A673 (cell line): Measurements from ENCODE around the gene CEP164. TPM values are rescaled to one million over a fixed set of nuclear protein-coding genes. Genes with fewer than 3 reads are reported as not detected.

Source experiments
- BruUV-seq: library from RNA; stranded (reverse); fragments of 400-500 nt; replicated peaks from 2 replicates; lab custom pipeline; 2021; lab: Mats Ljungman, UMichigan
- CTCF ChIA-PET: fragments of 300-600 bp; sonication (Branson Sonifier 250); formaldehyde crosslinking; loops from one replicate; lab custom pipeline; 2022; ENCODE audit warnings: antibody characterized with exemption; lab: Charles Lee
- POLR2A ChIA-PET: fragments of 300-600 bp; sonication (Branson Sonifier 250); formaldehyde crosslinking; loops from one replicate; lab custom pipeline; 2022; ENCODE audit warnings: antibody characterized with exemption; ENCODE audit not compliant: low non-redundant PET; lab: Charles Lee
- DNase-seq: peaks from one replicate; pipeline ENCODE4 v3.0.0-alpha.2; 2015; ENCODE audit warnings: low spot score
- H3K27ac ChIP-seq: fragments of 200-600 bp; sonication (generic); 2 replicates; pipeline ENCODE4 v1.5.1; 2016; ENCODE audit warnings: mixed run types, low read depth, mild to moderate bottlenecking, mixed read lengths, antibody characterized with exemption, low read length; ENCODE audit not compliant: poor library complexity, severe bottlenecking
- H3K27me3 ChIP-seq: fragments of 200-600 bp; sonication (generic); replicated peaks from 2 replicates; pipeline ENCODE4 v1.6.1; 2017; ENCODE audit warnings: mixed run types, low read depth, mild to moderate bottlenecking, mixed read lengths, antibody characterized with exemption, low read length; ENCODE audit not compliant: insufficient read depth, poor library complexity
- H3K36me3 ChIP-seq: fragments of 200-600 bp; sonication (generic); 2 replicates; pipeline ENCODE4 v1.6.1; 2016; ENCODE audit warnings: mixed run types, mild to moderate bottlenecking, mixed read lengths, antibody characterized with exemption, low read length; ENCODE audit not compliant: insufficient read depth, poor library complexity, severe bottlenecking
- H3K4me1 ChIP-seq: fragments of 200-600 bp; sonication (generic); 2 replicates; pipeline ENCODE4 v1.6.1; 2017; ENCODE audit warnings: mixed run types, mild to moderate bottlenecking, mixed read lengths, antibody characterized with exemption, low read length; ENCODE audit not compliant: insufficient read depth, poor library complexity, severe bottlenecking
- H3K4me3 ChIP-seq: fragments of 200-600 bp; sonication (generic); 2 replicates; pipeline ENCODE4 v1.5.1; 2016; ENCODE audit warnings: low read depth, mixed run types, mild to moderate bottlenecking, mixed read lengths, low read length; ENCODE audit not compliant: poor library complexity, severe bottlenecking
- H3K9me3 ChIP-seq: fragments of 200-600 bp; sonication (generic); 2 replicates; pipeline ENCODE4 v1.6.1; 2016; ENCODE audit warnings: mixed run types, low read depth, mild to moderate bottlenecking, mixed read lengths, antibody characterized with exemption, low read length; ENCODE audit not compliant: poor library complexity, severe bottlenecking
- EZH2 ChIP-seq: fragments of 200-600 bp; sonication (generic); IDR thresholded peaks from 2 replicates; pipeline ENCODE4 v1.6.1; 2017; ENCODE audit warnings: borderline replicate concordance, low read depth, mild to moderate bottlenecking, mixed read lengths, antibody characterized with exemption, low read length; ENCODE audit not compliant: poor library complexity, severe bottlenecking
- intact Hi-C: fragments of 100-400 bp; cut with micrococcal nuclease; formaldehyde crosslinking; loops from one replicate; pipeline ENCODE4 v1.10.0; 2022; ENCODE audit not compliant: unreplicated experiment
- total RNA-seq: library from RNA; stranded (reverse); gene quantifications from 2 replicates; pipeline ENCODE4 v1.2.3, GENCODE V29; 2021
- TF ChIP-seq, protein P1 (sequence below): fragments of 300-800, 200-600 bp; sonication (generic); conservative IDR thresholded peaks from 2 replicates; pipeline ENCODE4 v1.5.1; 2017; ENCODE audit warnings: low read depth, mild to moderate bottlenecking, antibody characterized with exemption, low read length, moderate library complexity, mixed read lengths

Gene CEP164
- total RNA-seq, 1 experiment from 2014 or later: 39.4 TPM

DNA sequence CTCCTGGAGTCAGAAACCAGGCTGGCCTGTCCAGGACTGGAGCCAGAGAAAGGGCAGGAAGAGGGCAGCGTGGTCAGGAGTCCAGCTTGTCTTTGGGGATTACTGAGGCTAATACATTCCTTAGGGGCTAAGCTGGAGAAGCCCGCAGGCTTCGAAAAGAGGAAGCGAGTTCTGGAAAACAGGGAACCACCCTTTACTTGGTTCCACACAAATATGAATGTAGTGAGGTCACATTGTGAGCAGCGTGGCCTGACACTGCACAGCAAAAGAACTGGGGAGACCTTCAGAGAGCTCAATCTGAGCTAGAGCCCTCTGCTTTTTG lies 132.3 kb downstream of the CEP164 start:
- POLR2A ChIA-PET: no interaction called here
- CTCF ChIA-PET: no interaction called here
- Histone ChIP-seq H3K9me3 (no peaks in the 10 kb centered on the region), H3K4me3 (no peak overlapping the region), H3K27ac (no peak overlapping the region), H3K36me3 (no peaks in the 10 kb centered on the region), H3K27me3 (no peaks in the 10 kb centered on the region), H3K4me1 (no peaks in the 10 kb centered on the region)
- TF ChIP-seq, protein P1, sequence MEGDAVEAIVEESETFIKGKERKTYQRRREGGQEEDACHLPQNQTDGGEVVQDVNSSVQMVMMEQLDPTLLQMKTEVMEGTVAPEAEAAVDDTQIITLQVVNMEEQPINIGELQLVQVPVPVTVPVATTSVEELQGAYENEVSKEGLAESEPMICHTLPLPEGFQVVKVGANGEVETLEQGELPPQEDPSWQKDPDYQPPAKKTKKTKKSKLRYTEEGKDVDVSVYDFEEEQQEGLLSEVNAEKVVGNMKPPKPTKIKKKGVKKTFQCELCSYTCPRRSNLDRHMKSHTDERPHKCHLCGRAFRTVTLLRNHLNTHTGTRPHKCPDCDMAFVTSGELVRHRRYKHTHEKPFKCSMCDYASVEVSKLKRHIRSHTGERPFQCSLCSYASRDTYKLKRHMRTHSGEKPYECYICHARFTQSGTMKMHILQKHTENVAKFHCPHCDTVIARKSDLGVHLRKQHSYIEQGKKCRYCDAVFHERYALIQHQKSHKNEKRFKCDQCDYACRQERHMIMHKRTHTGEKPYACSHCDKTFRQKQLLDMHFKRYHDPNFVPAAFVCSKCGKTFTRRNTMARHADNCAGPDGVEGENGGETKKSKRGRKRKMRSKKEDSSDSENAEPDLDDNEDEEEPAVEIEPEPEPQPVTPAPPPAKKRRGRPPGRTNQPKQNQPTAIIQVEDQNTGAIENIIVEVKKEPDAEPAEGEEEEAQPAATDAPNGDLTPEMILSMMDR: no peak
- no peak for TF ChIP-seq EZH2
- BruUV-seq: no TSS peak
- intact Hi-C loops: no loop called here
- DNase-seq: no peak

DNA sequence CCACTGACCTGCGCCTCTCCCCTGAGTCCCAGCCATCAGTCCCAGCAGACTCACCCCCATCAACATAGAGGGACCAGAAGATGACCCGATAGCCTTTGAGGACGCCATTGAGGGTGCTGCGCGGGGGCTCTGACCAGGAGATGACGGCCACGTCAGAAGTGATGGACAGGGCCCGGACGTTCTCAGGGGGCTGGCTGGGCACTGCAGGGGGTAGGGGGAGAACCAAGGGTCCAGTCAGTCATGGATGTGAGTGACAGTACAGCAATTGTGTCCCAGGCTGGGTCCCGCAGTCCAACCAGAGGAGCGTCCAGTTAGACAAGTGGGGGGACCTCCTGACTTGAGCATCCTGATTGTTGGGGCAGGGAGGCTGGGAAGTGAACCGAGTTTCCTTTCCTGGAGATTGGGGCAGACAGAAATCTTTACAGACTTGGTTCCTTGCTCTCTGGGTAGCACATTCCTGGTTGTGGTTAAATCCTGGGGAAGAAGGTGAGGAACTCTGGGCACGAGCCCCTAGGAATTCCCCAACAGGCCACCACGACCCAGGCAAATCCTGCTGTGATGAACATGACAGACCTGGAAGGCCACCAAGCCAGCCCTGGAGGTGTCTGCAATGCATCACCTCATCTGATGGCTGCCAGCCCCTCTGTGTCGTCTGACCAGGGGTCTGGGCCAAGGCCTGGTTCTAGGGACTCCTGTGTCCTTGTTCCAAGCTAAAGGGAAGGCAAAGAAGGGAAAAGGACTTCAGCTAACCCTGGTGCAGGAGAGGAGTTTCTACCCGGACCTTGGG lies 133.9 kb downstream of the CEP164 start:
- no TSS peak for BruUV-seq
- intact Hi-C loops: no loop called here
- ChIA-PET POLR2A (no interaction called here), CTCF (no interaction called here)
- Histone ChIP-seq H3K36me3 (no peaks in the 10 kb centered on the region), H3K27me3 (no peaks in the 10 kb centered on the region), H3K4me1 (no peaks in the 10 kb centered on the region), H3K27ac (no peak overlapping the region), H3K9me3 (no peaks in the 10 kb centered on the region), H3K4me3 (no peak overlapping the region)
- no peak for DNase-seq
- TF ChIP-seq EZH2: no peak
- TF ChIP-seq, protein P1: no peak

DNA sequence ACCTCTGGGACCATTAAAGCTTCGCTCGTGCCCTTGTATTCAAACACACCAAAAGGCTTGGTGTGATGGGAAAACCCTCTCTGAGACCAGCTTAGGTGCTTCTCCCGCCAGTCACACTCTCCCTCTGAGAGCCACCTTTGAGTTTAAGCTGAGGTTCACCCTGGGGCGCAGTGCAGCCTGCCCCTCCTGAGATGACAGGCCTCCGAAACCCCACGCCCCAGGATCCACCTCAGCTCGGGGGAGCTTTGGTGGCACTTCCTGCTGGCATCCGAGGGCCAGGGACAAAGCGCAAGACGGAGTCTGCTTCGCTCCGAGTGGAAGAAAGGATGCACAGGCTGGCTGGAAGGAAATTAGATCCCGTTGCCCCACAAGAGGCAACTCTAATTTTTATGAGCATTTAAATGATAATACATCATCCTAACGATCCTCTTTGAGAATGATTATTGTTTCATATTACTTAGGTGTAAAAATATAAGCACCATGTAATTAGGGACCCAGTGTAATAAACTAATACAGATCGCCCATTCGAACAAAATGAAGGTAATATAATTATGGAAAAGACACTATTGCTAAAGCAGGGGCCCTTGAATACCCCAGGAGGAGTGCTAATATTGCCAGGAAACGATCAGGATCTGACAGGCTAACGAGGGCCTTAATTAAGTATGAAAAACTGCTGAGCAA lies 134.7 kb downstream of the CEP164 start:
- no peaks in the 10 kb centered on the region for H3K36me3 ChIP-seq
- intact Hi-C loops: no loop called here
- ChIA-PET POLR2A (no interaction called here), CTCF (no interaction called here)
- no TSS peak for BruUV-seq
- H3K4me3 ChIP-seq: no peak overlapping the region
- H3K4me1 ChIP-seq: no peaks in the 10 kb centered on the region
- DNase-seq: no peak
- H3K9me3 ChIP-seq: no peaks in the 10 kb centered on the region
- no peak overlapping the region for H3K27ac ChIP-seq
- H3K27me3 ChIP-seq: no peaks in the 10 kb centered on the region
- TF ChIP-seq EZH2: no peak
- TF ChIP-seq, protein P1: no peak
